HepG2 (cell line): ENCODE measurements around the gene RRAD. TPM values are rescaled to one million over a fixed set of nuclear protein-coding genes. Genes with fewer than 3 reads are reported as not detected.

Experiments
- ARID4A ChIP-seq: sonication (generic); formaldehyde crosslinking; IDR thresholded peaks from 2 replicates; pipeline ENCODE4 v1.5.0; 2020; ENCODE audit warnings: mild to moderate bottlenecking, missing genetic modification reagents, borderline replicate concordance
- GPBP1L1 ChIP-seq: sonication (generic); formaldehyde crosslinking; IDR thresholded peaks from 2 replicates; pipeline ENCODE4 v1.5.0; 2020; ENCODE audit warnings: mild to moderate bottlenecking, missing genetic modification reagents
- MAFG ChIP-seq: sonication (generic); formaldehyde crosslinking; IDR thresholded peaks from 2 replicates; pipeline ENCODE4 v1.5.1; 2020; ENCODE audit warnings: mild to moderate bottlenecking, missing genetic modification reagents
- PATZ1 ChIP-seq: sonication (generic); formaldehyde crosslinking; IDR thresholded peaks from 2 replicates; pipeline ENCODE4 v1.4.0; 2020; ENCODE audit warnings: missing genetic modification reagents
- PCBP2 ChIP-seq: fragments of 200-400 bp; formaldehyde crosslinking; optimal IDR thresholded peaks from 2 replicates; pipeline ENCODE3; 2018; ENCODE audit warnings: low read length, low read depth; ENCODE audit not compliant: poor library complexity, severe bottlenecking
- PHB2 ChIP-seq: fragments of 450-650 bp; IDR thresholded peaks from 2 replicates; pipeline ENCODE4 v1.6.1; 2018; ENCODE audit not compliant: partially characterized antibody
- SAP130 ChIP-seq: IDR thresholded peaks from 2 replicates; pipeline ENCODE4 v1.6.1; 2016; ENCODE audit warnings: low read depth
- SMARCE1 ChIP-seq: fragments of 450-650 bp; IDR thresholded peaks from 2 replicates; pipeline ENCODE4 v1.6.1; 2017; ENCODE audit warnings: borderline replicate concordance
- SP4 ChIP-seq: sonication (generic); formaldehyde crosslinking; IDR thresholded peaks from 2 replicates; pipeline ENCODE4 v1.8.1; 2023; ENCODE audit warnings: mild to moderate bottlenecking, missing genetic modification reagents
- TSC22D2 ChIP-seq: sonication (generic); formaldehyde crosslinking; IDR thresholded peaks from 2 replicates; pipeline ENCODE4 v1.5.1; 2020; ENCODE audit warnings: missing genetic modification reagents, mild to moderate bottlenecking, borderline replicate concordance
- XBP1 ChIP-seq: sonication (generic); formaldehyde crosslinking; IDR thresholded peaks from 2 replicates; pipeline ENCODE4 v1.5.0; 2020; ENCODE audit warnings: missing genetic modification reagents
- ZBTB37 ChIP-seq: sonication (generic); formaldehyde crosslinking; IDR thresholded peaks from 2 replicates; pipeline ENCODE4 v1.4.0; 2020; ENCODE audit warnings: mild to moderate bottlenecking, missing genetic modification reagents
- ZNF333 ChIP-seq: sonication (generic); formaldehyde crosslinking; IDR thresholded peaks from 2 replicates; pipeline ENCODE4 v1.4.0; 2020; ENCODE audit warnings: mild to moderate bottlenecking, missing genetic modification reagents, borderline replicate concordance
- ZNF33A ChIP-seq: sonication (generic); formaldehyde crosslinking; IDR thresholded peaks from 2 replicates; pipeline ENCODE4 v1.5.1; 2020; ENCODE audit warnings: missing genetic modification reagents, mild to moderate bottlenecking, moderate library complexity, borderline replicate concordance
- ZNF501 ChIP-seq: sonication (generic); formaldehyde crosslinking; IDR thresholded peaks from 2 replicates; pipeline ENCODE4 v1.5.1; 2020; ENCODE audit warnings: mild to moderate bottlenecking, moderate library complexity, missing genetic modification reagents
- ZNF597 ChIP-seq: sonication (generic); formaldehyde crosslinking; IDR thresholded peaks from 2 replicates; pipeline ENCODE4 v1.5.0; 2020; ENCODE audit warnings: missing genetic modification reagents
- polyA plus RNA-seq, 8 experiments: library from polyadenylated mRNA; depleted of rRNA in 3 of 8; stranded (reverse) in 7 of 8; unstranded in 1 of 8; fragments of >200 nt; fragmentation: Illumina TruSeq in 4 of 8; extraction: Trizol in 4 of 8; gene quantifications; 2 replicates each; pipeline versions ENCODE4 v1.2.1 to v1.2.3, GENCODE V29; 2011 to 2016; ENCODE audit warnings: low read depth in 4 of 8, missing spikeins in 1 of 8, mixed read lengths in 1 of 8; ENCODE audit not compliant: insufficient read depth in 1 of 8
- total RNA-seq, 5 experiments: library from RNA; depleted of rRNA; stranded (reverse); fragments of >200 nt; fragmentation: Illumina TruSeq; extraction: Trizol; gene quantifications; 2 replicates each; pipeline ENCODE4 v1.2.3, GENCODE V29; 2016; ENCODE audit warnings: low read depth in 1 of 5

Gene RRAD
- total and polyA plus RNA-seq, 2 of the 13 experiments (the other 11 are each of a cell fraction or from before 2014, with no cell fraction given) = 0.80 to 1.1 TPM

- TF ChIP-seq PHB2 (no peak), PATZ1 (CRISPR knock-in tag) (peak; percentile 78), SP4 (0 out of 2 replicates have a peak, but pooled peaks have one; percentile 24), SMARCE1 (no peak), TSC22D2 (CRISPR knock-in tag) (no peak; the same call in 1 of the 2 replicates), SAP130 (CRISPR knock-in tag) (peak; percentile 83), ZBTB37 (CRISPR knock-in tag) (no peak), ZNF333 (CRISPR knock-in tag) (no peak), ZNF33A (CRISPR knock-in tag) (no peak), ARID4A (CRISPR knock-in tag) (no peak; the same call in 1 of the 2 replicates), ZNF597 (CRISPR knock-in tag) (no peak), GPBP1L1 (no peak), MAFG (CRISPR knock-in tag) (no peak), XBP1 (CRISPR knock-in tag) (no peak), ZNF501 (no peak), PCBP2 (no peak)
These were observed 19.4 kb downstream of the RRAD start (continued) for GRCh38 chr16:66905633-66906539.
